ENCODE data around the gene ZXDC.

The ZXDC gene

DNA sequence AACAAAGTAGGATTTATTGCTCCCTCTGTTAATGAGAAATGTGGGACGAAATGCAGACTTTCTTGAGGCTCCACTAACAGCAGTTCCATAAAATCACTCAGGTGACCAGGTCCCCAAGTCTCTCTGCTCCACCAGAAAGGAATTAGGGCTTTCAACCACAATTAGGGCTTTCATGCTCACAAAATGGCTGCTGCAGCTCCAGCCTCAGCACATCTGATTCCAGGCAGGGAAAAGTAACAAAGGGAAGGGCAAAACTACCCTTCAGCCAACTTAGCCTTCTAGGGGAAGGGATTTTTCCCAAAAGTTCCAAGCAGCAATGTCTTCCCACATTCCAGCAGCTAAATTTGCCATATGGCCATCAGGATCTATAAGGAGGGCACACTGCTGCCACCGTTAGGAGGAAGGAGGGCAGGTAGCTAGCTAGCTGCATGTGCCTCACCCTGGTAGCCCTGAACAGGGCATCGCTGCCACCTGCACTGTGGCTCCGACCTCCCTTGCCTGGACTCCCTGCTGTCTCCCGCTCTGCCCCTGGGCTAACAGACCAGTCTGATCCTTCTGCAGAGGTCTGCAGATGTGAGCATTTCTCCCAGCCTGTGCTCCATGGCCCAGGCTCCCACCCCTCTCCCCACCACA lies 68.2 kb downstream of the ZXDC start:
- Mint-ChIP-seq H3K27ac (no peak overlapping the region), H3K27me3 (peaks cover 42% of the 10 kb centered on the region), H3K9me3 (no peaks in the 10 kb centered on the region)

GRCh38 chr3:126406389-126407296 lies 69.0 kb downstream of the ZXDC start:
- Mint-ChIP-seq H3K4me3 (no peak overlapping the region), H3K36me3 (ENCODE audit: low read depth) (no peaks in the 10 kb centered on the region), H3K9me3 (no peaks in the 10 kb centered on the region), H3K27me3 (peaks cover 34% of the 10 kb centered on the region), H3K4me1 (ENCODE audit: low read depth) (no peaks in the 10 kb centered on the region), H3K27ac (no peak overlapping the region)

More for the DNA sequence above, 68.2 kb downstream of the ZXDC start:
- no peaks in the 10 kb centered on the region for H3K4me1 Mint-ChIP-seq (ENCODE audit: low read depth)
- no peak overlapping the region for H3K4me3 Mint-ChIP-seq
- no peaks in the 10 kb centered on the region for H3K36me3 Mint-ChIP-seq (ENCODE audit: low read depth)

GRCh38 chr3:126402666-126403302 lies 72.9 kb downstream of the ZXDC start:
- H3K4me1 Mint-ChIP-seq (ENCODE audit: low read depth), result no peaks in the 10 kb centered on the region
- no peaks in the 10 kb centered on the region for H3K9me3 Mint-ChIP-seq

GRCh38 chr3:126402178-126402577 lies 73.5 kb downstream of the ZXDC start:
- Mint-ChIP-seq H3K27ac (no peak overlapping the region), H3K27me3 (peaks cover 12% of the 10 kb centered on the region), H3K4me3 (no peak overlapping the region), H3K4me1 (ENCODE audit: low read depth) (no peaks in the 10 kb centered on the region), H3K9me3 (no peaks in the 10 kb centered on the region), H3K36me3 (ENCODE audit: low read depth) (no peaks in the 10 kb centered on the region)

More at GRCh38 chr3:126402666-126403302, 72.9 kb downstream of the ZXDC start:
- H3K36me3 Mint-ChIP-seq (ENCODE audit: low read depth), result no peaks in the 10 kb centered on the region
- H3K27ac Mint-ChIP-seq, result no peak overlapping the region
- peaks cover 12% of the 10 kb centered on the region for H3K27me3 Mint-ChIP-seq
- no peak overlapping the region for H3K4me3 Mint-ChIP-seq

- Mint-ChIP-seq H3K27me3 (peaks cover 12% of the 10 kb centered on the region), H3K36me3 (ENCODE audit: low read depth) (no peaks in the 10 kb centered on the region), H3K4me1 (ENCODE audit: low read depth) (no peaks in the 10 kb centered on the region), H3K9me3 (no peaks in the 10 kb centered on the region), H3K27ac (no peak overlapping the region), H3K4me3 (no peak overlapping the region)
Observed at GRCh38 chr3:126401611-126402160, 74.0 kb downstream of the ZXDC start.

GRCh38 chr3:126399756-126400155 lies 75.9 kb downstream of the ZXDC start:
- Mint-ChIP-seq H3K4me1 (ENCODE audit: low read depth) (no peaks in the 10 kb centered on the region), H3K4me3 (no peak overlapping the region), H3K27ac (no peak overlapping the region), H3K36me3 (ENCODE audit: low read depth) (no peaks in the 10 kb centered on the region), H3K9me3 (no peaks in the 10 kb centered on the region), H3K27me3 (peaks cover 17% of the 10 kb centered on the region)

DNA sequence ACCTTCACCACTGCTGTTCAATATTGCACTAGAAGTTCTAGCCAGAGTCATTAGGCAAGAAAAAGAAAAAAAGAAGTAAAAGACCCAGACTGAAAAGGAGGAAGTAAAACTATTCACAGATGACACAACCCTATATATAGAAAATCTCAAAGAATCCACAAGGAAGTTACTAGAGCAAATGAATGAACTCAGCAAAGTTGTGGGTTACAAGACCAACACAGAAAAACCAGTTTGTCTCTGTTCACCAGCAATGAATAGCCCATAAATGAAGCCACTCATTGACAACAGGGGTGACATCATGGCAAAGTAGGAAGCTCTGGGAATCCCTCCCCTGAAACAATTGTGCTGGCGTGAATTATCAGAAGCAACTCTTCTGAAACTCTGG lies 76.3 kb downstream of the ZXDC start:
- H3K27ac Mint-ChIP-seq, result no peak overlapping the region
- no peaks in the 10 kb centered on the region for H3K9me3 Mint-ChIP-seq
- no peaks in the 10 kb centered on the region for H3K4me1 Mint-ChIP-seq (ENCODE audit: low read depth)
- peaks cover 18% of the 10 kb centered on the region for H3K27me3 Mint-ChIP-seq
- no peak overlapping the region for H3K4me3 Mint-ChIP-seq
- H3K36me3 Mint-ChIP-seq (ENCODE audit: low read depth), result no peaks in the 10 kb centered on the region

DNA sequence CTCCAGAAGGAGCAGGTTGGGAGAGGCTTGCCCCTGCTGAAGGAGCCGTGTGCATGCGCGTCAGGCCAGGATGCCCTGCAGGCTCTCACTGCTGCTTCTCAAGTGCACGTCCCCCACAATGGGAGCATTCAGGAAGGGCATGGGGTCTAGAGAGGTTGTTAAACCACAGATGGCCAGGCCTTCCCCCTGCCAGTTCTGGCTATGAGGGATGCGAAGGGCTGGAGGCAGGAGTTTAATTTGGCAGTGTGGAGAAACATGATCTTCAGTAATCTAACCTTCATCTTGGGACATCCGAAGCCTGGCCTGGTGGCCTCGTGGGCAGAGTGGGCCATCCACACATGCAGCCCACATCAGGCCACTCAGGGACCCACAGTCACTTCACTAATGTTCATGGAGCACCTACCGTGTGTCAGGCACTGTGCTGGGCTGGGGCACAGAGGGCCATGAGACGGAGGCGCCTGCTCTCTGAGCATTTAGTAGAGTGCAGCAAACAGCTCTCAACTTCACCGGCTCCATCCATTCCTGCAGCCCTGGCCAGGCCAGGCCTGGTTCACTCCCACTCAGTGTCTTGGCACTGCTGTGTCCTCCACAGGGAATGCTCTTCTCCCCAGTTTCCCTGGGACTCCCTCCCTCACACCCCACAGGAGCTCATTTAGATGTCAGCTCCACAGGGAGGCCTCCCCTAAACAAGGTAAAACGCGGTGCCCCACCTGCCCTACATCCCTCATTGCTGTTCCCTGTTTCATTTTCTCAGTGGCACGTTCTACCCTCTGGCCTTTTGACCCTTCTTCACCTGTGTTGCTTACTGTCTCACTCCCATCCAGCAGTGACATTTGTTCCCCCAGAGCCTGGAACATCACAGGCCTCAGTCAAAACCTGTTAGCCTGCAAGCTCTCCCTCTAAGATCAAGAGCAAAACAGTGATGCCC lies 77.0 kb downstream of the ZXDC start:
- H3K4me3 Mint-ChIP-seq, result no peak overlapping the region
- H3K27ac Mint-ChIP-seq, result no peak overlapping the region
- H3K27me3 Mint-ChIP-seq, result peaks cover 18% of the 10 kb centered on the region
- H3K4me1 Mint-ChIP-seq (ENCODE audit: low read depth), result no peaks in the 10 kb centered on the region
- H3K36me3 Mint-ChIP-seq (ENCODE audit: low read depth), result no peaks in the 10 kb centered on the region
- H3K9me3 Mint-ChIP-seq, result no peaks in the 10 kb centered on the region

DNA sequence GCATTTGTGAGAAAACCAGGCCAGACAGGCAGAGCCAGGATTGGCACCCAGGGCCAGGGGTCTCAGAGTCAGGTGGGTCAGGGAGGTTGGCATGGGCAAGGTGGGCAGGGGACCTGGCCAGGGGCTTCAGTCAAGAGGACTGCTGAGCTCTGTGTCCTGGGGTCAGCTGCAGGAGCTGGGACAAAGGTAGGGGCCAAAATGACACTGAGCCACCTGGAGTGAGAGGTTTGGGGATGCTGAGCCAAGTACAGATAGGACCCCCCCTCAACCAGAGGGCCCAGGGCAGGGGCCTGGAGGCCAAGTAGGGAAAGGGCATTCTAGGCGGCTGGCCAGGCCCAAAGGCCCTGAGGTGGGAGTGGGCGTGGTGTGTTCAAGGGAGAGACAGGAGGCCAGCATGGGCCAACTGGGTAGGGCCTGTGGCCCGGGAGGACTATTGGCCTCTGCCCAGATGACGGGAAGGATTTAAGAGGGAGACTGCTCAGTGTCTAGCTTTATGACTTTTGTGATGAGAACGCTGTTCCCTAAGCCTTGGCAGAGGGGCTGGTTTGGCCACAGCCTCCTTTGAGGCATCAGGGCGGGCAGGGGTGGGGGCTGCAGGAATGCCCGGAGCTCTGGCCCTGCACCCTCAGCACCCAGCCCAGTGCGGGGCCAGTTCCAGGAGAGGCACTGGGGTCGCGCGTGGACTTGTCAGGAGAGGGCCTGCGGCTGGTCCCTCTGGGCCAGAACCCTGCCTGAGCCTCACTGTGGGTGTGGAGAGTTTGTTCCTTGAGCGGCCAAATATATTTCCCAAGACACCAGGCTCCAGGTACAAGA lies 77.9 kb downstream of the ZXDC start:
- no peaks in the 10 kb centered on the region for H3K4me1 Mint-ChIP-seq (ENCODE audit: low read depth)
- no peak overlapping the region for H3K27ac Mint-ChIP-seq
- peaks cover 25% of the 10 kb centered on the region for H3K27me3 Mint-ChIP-seq
- H3K9me3 Mint-ChIP-seq, result no peaks in the 10 kb centered on the region
- no peak overlapping the region for H3K4me3 Mint-ChIP-seq
- no peaks in the 10 kb centered on the region for H3K36me3 Mint-ChIP-seq (ENCODE audit: low read depth)

GRCh38 chr3:126396536-126396935 lies 79.2 kb downstream of the ZXDC start:
- peaks cover 34% of the 10 kb centered on the region for H3K27me3 Mint-ChIP-seq
- no peaks in the 10 kb centered on the region for H3K4me1 Mint-ChIP-seq (ENCODE audit: low read depth)
- no peaks in the 10 kb centered on the region for H3K36me3 Mint-ChIP-seq (ENCODE audit: low read depth)
- H3K9me3 Mint-ChIP-seq, result no peaks in the 10 kb centered on the region
- H3K4me3 Mint-ChIP-seq, result no peak overlapping the region
- H3K27ac Mint-ChIP-seq, result no peak overlapping the region

- H3K9me3 Mint-ChIP-seq, result no peaks in the 10 kb centered on the region
- no peaks in the 10 kb centered on the region for H3K36me3 Mint-ChIP-seq (ENCODE audit: low read depth)
- H3K27ac Mint-ChIP-seq, result no peak overlapping the region
- no peak overlapping the region for H3K4me3 Mint-ChIP-seq
- H3K4me1 Mint-ChIP-seq (ENCODE audit: low read depth), result no peaks in the 10 kb centered on the region
- peaks cover 40% of the 10 kb centered on the region for H3K27me3 Mint-ChIP-seq
Observed at GRCh38 chr3:126395846-126396513, 79.7 kb downstream of the ZXDC start.

- no peak overlapping the region for H3K27ac Mint-ChIP-seq
- H3K36me3 Mint-ChIP-seq (ENCODE audit: low read depth), result no peaks in the 10 kb centered on the region
- H3K4me1 Mint-ChIP-seq (ENCODE audit: low read depth), result no peaks in the 10 kb centered on the region
- H3K27me3 Mint-ChIP-seq, result peaks cover 47% of the 10 kb centered on the region
- H3K9me3 Mint-ChIP-seq, result no peaks in the 10 kb centered on the region
- H3K4me3 Mint-ChIP-seq, result no peak overlapping the region
Observed at GRCh38 chr3:126394977-126395321, 80.7 kb downstream of the ZXDC start.

GRCh38 chr3:126394179-126394976 lies 81.3 kb downstream of the ZXDC start, which contains the start of gene CFAP100:
TSS of gene CFAP100 (plus strand) at chr3:126394909. CDS start at chr3:126396001, 1,092 bp downstream.
- Mint-ChIP-seq H3K4me3 (no peak within 1 kb of the TSS), H3K27ac (no peak within 1 kb of the TSS), H3K9me3 (no peaks in the 10 kb centered on the region), H3K27me3 (peaks cover 52% of the 10 kb centered on the region), H3K36me3 (ENCODE audit: low read depth) (no peaks in the 10 kb centered on the region), H3K4me1 (ENCODE audit: low read depth) (peaks cover 3% of the 10 kb centered on the region)

Measured in stimulated activated naive CD8-positive, alpha-beta T cell treated with anti-CD3 and anti-CD28 coated beads, Interleukin-15, Interleukin-2, amounts not matched to agents 100 ng/mL and 50 ng/mL, for 24 hours (primary cell).